CD4-positive, alpha-beta T cell treated with Interleukin-1 beta for 1 hour (primary cell): Measurements from ENCODE around the gene ELF5.
A peak's percentile ranks its signal among the peaks of the same experiment; 100 is the strongest.

ENCODE experiments used
- DNase-seq, 2 donors: peaks; one replicate each; pipeline ENCODE4 v3.0.0-alpha.2; 2020 to 2022

ELF5 gene

GRCh38 chr11:34448223-34448994 lies 65.2 kb downstream of the ELF5 start:
- DNase-seq: no peak

DNA sequence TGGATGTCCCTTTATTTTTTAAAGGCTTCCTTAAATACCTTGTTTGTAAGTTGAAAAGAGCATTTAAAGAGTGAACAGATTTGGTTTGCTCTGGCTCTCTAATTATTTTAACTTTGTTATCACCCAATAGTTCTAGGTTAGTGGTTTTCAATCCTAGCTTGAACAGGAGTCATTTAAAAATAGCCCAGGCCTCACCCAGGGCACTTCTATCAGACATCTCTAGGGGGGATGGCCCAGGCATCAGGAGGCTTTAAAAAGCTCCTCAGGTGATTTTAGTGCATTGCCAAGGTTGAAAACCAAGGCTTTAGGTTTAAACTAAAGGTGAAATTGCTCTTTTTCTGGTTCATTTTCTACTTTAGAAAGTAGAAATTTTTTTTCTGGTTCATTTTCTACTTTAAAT lies 66.5 kb downstream of the ELF5 start:
- no peak for DNase-seq

- DNase-seq: no peak
Measured at GRCh38 chr11:34446386-34446785, 67.2 kb downstream of the ELF5 start.

DNA sequence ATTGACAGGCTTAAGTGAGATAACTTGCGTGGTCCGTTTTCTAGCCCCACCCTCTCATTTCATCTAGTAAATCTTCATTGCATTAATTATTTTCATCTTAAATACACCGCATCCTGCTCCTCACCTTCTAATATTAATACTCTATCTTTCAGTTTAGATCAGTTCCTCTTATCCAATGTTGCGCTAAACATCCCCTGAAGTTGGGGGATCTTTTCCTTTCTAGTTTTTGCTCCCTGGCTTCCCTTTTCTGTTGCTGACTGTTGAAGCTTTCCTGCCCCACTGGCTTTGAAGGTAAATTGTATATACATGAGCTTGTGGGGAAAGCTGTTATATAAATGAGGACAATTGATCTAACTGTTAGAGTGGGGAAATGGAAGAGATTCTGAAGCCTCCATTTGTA lies 67.6 kb downstream of the ELF5 start:
- DNase-seq: no peak

- no peak for DNase-seq
Measured at GRCh38 chr11:34444428-34444827, 69.2 kb downstream of the ELF5 start.

DNA sequence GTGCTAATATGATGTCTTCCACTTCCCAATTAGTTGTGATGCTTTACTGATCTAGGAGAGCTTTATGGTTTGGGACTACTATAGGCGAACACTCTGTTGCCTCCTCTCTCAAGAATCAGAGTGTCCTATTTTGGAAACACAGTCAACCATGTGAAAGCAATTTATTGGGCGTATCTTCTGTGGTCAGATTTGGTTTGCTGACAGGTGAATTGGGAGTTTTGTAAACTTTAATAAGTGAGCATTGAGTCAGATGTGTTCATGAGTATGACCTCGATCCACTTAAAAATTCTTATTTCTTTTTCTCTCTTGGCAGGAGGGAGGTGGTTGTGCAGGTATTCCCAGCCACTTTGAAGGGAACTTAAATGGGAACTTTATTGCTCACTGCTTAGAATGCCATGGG lies 70.5 kb downstream of the ELF5 start:
- DNase-seq: no peak

GRCh38 chr11:34441814-34442213 lies 71.8 kb downstream of the ELF5 start:
- no peak for DNase-seq

- DNase-seq: no peak
Measured at GRCh38 chr11:34439610-34440198, 73.9 kb downstream of the ELF5 start.

DNA sequence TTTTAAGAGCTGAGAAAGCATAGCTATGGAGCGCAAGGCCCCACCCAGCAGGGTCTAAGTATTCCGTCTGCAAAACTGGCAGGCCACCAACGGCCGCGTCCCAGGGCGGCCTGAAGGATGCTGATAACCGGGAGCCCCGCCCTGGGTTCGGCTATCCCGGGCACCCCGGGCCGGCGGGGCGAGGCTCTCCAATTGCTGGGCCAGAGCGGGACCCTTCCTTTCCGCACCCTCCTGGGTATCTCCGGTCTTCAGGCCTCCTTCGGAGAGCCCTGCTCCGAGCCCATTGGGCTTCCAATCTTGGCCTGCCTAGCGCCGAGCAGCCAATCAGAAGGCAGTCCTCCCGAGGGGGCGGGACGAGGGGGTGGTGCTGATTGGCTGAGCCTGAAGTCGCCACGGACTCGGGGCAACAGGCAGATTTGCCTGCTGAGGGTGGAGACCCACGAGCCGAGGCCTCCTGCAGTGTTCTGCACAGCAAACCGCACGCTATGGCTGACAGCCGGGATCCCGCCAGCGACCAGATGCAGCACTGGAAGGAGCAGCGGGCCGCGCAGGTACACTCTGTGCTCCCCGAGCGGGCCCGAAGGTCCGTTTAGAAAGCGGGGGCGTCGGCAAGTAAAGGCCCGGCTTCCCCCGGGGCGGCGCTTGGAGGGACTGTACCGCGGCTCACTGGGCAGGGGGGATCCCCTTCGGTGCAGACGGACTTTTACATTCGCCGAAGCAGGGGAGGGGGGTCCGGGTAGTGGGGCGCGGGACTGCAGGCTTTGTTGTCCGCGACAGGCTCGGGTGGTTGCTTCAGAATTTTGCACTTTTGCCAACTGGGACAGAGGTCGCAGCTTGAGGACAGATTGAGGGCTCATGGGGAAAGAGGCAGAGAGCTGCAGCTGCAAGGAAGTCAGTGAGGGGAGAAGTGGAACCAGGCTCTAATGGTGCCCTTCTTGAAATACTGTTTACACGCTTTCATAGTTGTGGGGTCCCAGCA lies 74.8 kb downstream of the ELF5 start, which contains the start of gene CAT:
CAT (plus strand) TSS at position 406 of the 979 bp plus-strand sequence; CDS start at position 486, 80 bp downstream.
- peak; percentile 96 to 97 for DNase-seq

DNA sequence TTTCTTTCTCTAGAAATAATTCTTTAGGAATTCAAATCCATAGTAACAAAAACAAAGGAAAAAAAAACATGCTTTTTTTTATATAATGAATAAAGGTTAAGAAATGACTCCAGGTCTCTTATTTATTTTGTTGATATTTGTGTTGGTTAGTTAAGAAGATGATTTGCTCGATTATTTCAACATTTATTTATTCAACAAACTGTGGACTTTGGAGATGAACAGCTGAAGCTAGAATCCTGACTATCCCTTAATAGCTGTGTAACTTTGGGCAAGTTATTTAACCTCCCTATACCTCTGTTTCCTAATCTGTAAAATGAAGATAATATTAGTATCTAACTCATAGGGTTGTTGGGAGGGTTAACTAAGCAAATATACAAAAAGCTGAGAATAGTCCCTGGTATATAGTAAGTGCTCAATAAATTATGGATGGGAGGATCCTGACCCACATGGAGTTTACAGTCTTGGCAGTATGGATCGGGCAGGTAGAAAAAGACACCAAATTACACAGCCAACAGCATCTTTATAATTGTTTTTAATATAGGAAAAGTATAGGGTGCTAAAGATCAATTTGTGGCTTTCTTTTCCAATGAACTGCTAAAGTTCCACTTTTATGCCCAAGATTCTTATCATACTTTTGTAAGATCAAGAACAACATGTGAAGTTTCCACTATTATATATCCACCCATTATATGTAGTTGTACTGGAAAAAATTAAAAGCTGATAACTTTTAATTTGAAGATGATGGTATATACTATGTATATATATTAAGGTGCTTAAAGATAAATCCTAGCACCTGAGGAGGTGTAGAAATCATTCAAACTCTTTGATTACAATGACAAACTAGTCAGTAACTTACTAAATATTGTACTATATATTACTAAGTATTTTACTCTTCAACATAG lies 76.1 kb downstream of the ELF5 start:
- no peak for DNase-seq

- no peak for DNase-seq
Measured at GRCh38 chr11:34433899-34434298, 79.7 kb downstream of the ELF5 start.

GRCh38 chr11:34432822-34433221 lies 80.8 kb downstream of the ELF5 start:
- no peak for DNase-seq

- no peak for DNase-seq
Measured at GRCh38 chr11:34431979-34432378, 81.6 kb downstream of the ELF5 start.
